G401 (cell line): ENCODE data around the gene YAP1. TPM values are rescaled to one million over a fixed set of nuclear protein-coding genes. Genes with fewer than 3 reads are reported as not detected.
A peak's percentile ranks its signal among the peaks of the same experiment; 100 is the strongest.

ENCODE experiments used
- DNase-seq: peaks from one replicate; pipeline ENCODE4 v3.0.0-alpha.2; 2015; ENCODE audit warnings: low spot score
- in situ Hi-C: cut with HindIII; loops from 2 replicates; pipeline ENCODE4 v1.10.0; 2016; ENCODE audit warnings: low sequenced_read_pairs, mixed read lengths
- total RNA-seq: library from RNA; depleted of rRNA; stranded (reverse); fragments of >200 nt; shearing (Covaris generic); gene quantifications from 2 replicates; pipeline ENCODE4 v1.2.3, GENCODE V29; 2014; rRNA removed

Gene YAP1
- 30.7 and 44.6 TPM in 2 replicates for total RNA-seq

- in situ Hi-C loops, result no loop called here
- peak; percentile 41 for DNase-seq
These were observed at the start of gene YAP1 for GRCh38 chr11:102109896-102110760. TSS of gene YAP1 (plus strand) at chr11:102110447. CDS start at chr11:102110849, 402 bp downstream.

- in situ Hi-C loops, result no loop called here
These were observed 49.0 kb upstream of the YAP1 start for GRCh38 chr11:102061276-102061675.

GRCh38 chr11:102062106-102062505, 48.1 kb upstream of the YAP1 start:
- in situ Hi-C loops, result no loop called here
- DNase-seq, result no peak

More at GRCh38 chr11:102061276-102061675, 49.0 kb upstream of the YAP1 start:
- no peak for DNase-seq

- no peak for DNase-seq
- in situ Hi-C loops, result no loop called here
These were observed 45.9 kb upstream of the YAP1 start for GRCh38 chr11:102064316-102064715.

- in situ Hi-C loops, result no loop called here
- DNase-seq, result no peak
These were observed 39.5 kb upstream of the YAP1 start for GRCh38 chr11:102070766-102071165.

GRCh38 chr11:102071497-102072472, 38.5 kb upstream of the YAP1 start:
- DNase-seq, result no peak
- in situ Hi-C loops, result no loop called here

GRCh38 chr11:102073253-102073652, 37.0 kb upstream of the YAP1 start:
- in situ Hi-C loops, result no loop called here
- DNase-seq, result no peak

GRCh38 chr11:102079625-102080024, 30.6 kb upstream of the YAP1 start:
- no peak for DNase-seq
- in situ Hi-C loops, result no loop called here

- in situ Hi-C loops, result no loop called here
- DNase-seq, result no peak
These were observed 28.9 kb upstream of the YAP1 start for GRCh38 chr11:102081313-102081712.

- DNase-seq, result no peak
- in situ Hi-C loops, result no loop called here
These were observed 24.2 kb upstream of the YAP1 start for GRCh38 chr11:102085864-102086551.

- in situ Hi-C loops, result no loop called here
- no peak for DNase-seq
These were observed 13.1 kb upstream of the YAP1 start for GRCh38 chr11:102097186-102097585.

- in situ Hi-C loops, result no loop called here
- DNase-seq, result no peak
These were observed 10.5 kb upstream of the YAP1 start for GRCh38 chr11:102099755-102100154.

GRCh38 chr11:102108734-102109440, 1.4 kb upstream of the YAP1 start:
- in situ Hi-C loops, result no loop called here
- no peak for DNase-seq

- in situ Hi-C loops, result no loop called here
- DNase-seq, result no peak
These were observed 439 bp downstream of the YAP1 start for GRCh38 chr11:102110761-102111010.

- DNase-seq, result peak; percentile 35
- in situ Hi-C loops, result no loop called here
These were observed 952 bp downstream of the YAP1 start for GRCh38 chr11:102111011-102111786.

- DNase-seq, result peak; percentile 12
- in situ Hi-C loops, result no loop called here
These were observed 1.7 kb downstream of the YAP1 start for GRCh38 chr11:102111787-102112508.

- in situ Hi-C loops, result no loop called here
- DNase-seq, result no peak
These were observed 2.2 kb downstream of the YAP1 start for GRCh38 chr11:102112509-102112821.

GRCh38 chr11:102114032-102114431, 3.8 kb downstream of the YAP1 start:
- in situ Hi-C loops, result no loop called here
- DNase-seq, result no peak
